Heart left ventricle (tissue), 13 donors: Measurements from ENCODE around the gene NPIPA8.
"Not testable (repeated sequence)": the region's sequence is repeated elsewhere in the genome, so short reads cannot be mapped to it uniquely, and the experiment has no call there.

Experiments
- POLR2A ChIP-seq, 2 donors: fragments of 450-650 bp; IDR thresholded peaks; one replicate each; pipeline ENCODE4 v1.6.1; 2017; ENCODE audit warnings: antibody characterized with exemption in 2 of 2, mild to moderate bottlenecking in 2 of 2, moderate library complexity in 2 of 2
- TF ChIP-seq, protein P1 (sequence below), 12 donors: fragments of 200-600 bp; sonication (generic) in 4 of 12; IDR thresholded peaks; one replicate each; pipeline versions ENCODE4 v1.5.0 to v1.8.0; 2018 to 2022; ENCODE audit warnings: antibody characterized with exemption in 12 of 12, mild to moderate bottlenecking in 5 of 12
- donor health status: ischemic (EF 13 %, LVEDD 7.1; RV severe dilation, severe dysfunction).
- donor health status: DM: no; HTN: yes; CAD: no.
- donor health status: DM: no; HTN: no; CAD: no.
- donor health status: ischemic (EF 25% LVEDD 6.9; RV normal size, moderate dysfunction).
- donor health status: ischemic (EF 25% LVEDD 5.7; RV mildly dilated, moderate dysfunction).
- donor health status: ischemic (EF 35%, LVEDD 5.7; RV mildly dilated, moderate dysfunction).
- donor health status: nonischemic (EF 11% LVEDD 7.7; RV severe dilation, severe dysfunction).
- donor health status: DM: yes; HTN: yes; CAD: no.
- donor health status: PGD.
- donor health status: ischemic (EF 29% LVEDD 5.4; RV normal size, mild dysfunction).
- donor health status: nonischemic (EF 23%, LVEDD 6.1; RV moderate dilation, normal function).

DNA sequence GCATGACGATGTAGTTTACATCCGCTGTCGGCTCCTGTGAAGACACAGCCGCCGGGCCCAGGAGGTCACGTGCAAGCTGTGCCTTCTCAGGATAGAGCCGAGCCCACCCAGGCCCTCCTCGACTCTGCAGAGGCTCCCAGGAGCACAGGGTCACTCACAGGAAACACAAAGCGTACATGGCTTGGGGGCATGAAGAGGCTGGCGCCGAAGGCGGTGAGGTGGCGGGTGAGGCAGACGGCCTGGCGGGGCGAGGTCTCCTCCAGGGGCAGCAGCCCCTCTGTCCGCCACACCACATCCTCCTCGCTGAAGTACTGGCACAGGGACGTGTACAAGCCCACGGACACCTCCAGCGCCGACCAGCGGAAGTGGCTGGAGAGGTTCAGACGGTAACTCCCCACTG, 2.7 kb upstream of the NPIPA8 start:
- TF ChIP-seq, protein P1, sequence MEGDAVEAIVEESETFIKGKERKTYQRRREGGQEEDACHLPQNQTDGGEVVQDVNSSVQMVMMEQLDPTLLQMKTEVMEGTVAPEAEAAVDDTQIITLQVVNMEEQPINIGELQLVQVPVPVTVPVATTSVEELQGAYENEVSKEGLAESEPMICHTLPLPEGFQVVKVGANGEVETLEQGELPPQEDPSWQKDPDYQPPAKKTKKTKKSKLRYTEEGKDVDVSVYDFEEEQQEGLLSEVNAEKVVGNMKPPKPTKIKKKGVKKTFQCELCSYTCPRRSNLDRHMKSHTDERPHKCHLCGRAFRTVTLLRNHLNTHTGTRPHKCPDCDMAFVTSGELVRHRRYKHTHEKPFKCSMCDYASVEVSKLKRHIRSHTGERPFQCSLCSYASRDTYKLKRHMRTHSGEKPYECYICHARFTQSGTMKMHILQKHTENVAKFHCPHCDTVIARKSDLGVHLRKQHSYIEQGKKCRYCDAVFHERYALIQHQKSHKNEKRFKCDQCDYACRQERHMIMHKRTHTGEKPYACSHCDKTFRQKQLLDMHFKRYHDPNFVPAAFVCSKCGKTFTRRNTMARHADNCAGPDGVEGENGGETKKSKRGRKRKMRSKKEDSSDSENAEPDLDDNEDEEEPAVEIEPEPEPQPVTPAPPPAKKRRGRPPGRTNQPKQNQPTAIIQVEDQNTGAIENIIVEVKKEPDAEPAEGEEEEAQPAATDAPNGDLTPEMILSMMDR (IDR thresholded peaks at IDR 0.05) = not testable (repeated sequence)
- TF ChIP-seq POLR2A (IDR thresholded peaks at IDR 0.05) = not testable (repeated sequence)
